Measurements from ENCODE around the gene KCNH3.

The KCNH3 gene

DNA sequence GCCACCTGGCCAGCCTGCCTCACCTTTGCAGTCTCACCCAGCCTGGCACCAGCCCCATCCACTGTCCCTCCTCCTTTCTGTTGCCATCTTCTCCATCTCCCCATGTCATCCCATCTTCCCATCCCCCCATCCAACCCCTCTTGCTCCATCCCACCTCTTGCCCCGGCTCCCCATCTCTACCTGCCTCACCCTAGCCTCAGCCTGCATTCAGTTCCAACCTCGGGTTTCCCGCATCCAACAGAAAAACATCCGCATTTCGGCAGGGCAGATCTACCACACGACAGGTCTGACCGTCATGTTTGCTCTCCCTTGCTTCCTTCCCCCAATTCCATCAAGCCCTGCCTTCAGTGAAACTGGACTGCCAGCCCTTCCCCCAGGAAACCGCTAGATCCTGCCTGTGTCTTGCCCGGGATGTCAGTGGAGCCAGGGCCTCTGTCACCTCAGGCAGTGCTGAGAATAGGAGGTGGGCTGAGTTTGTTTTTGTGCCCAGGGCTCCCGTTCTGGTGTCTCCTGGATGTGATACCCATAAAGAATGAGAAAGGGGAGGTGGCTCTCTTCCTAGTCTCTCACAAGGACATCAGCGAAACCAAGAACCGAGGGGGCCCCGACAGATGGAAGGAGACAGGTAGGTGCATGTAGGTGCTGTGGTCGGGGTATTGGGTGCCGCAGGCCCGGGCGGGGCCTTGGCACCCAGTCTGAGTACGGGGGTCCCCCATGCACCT is 2.5 kb downstream of the KCNH3 start:
- TF ChIP-seq, protein P1, sequence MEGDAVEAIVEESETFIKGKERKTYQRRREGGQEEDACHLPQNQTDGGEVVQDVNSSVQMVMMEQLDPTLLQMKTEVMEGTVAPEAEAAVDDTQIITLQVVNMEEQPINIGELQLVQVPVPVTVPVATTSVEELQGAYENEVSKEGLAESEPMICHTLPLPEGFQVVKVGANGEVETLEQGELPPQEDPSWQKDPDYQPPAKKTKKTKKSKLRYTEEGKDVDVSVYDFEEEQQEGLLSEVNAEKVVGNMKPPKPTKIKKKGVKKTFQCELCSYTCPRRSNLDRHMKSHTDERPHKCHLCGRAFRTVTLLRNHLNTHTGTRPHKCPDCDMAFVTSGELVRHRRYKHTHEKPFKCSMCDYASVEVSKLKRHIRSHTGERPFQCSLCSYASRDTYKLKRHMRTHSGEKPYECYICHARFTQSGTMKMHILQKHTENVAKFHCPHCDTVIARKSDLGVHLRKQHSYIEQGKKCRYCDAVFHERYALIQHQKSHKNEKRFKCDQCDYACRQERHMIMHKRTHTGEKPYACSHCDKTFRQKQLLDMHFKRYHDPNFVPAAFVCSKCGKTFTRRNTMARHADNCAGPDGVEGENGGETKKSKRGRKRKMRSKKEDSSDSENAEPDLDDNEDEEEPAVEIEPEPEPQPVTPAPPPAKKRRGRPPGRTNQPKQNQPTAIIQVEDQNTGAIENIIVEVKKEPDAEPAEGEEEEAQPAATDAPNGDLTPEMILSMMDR (IDR thresholded peaks at IDR 0.05; ENCODE audit: insufficient read depth, low read depth, low read length, missing control alignments), result no peak
- no peak overlapping the region for H3K4me3 ChIP-seq (ENCODE audit: low read length)
- DNase-seq (ENCODE audit: low read depth), result no peak

DNA sequence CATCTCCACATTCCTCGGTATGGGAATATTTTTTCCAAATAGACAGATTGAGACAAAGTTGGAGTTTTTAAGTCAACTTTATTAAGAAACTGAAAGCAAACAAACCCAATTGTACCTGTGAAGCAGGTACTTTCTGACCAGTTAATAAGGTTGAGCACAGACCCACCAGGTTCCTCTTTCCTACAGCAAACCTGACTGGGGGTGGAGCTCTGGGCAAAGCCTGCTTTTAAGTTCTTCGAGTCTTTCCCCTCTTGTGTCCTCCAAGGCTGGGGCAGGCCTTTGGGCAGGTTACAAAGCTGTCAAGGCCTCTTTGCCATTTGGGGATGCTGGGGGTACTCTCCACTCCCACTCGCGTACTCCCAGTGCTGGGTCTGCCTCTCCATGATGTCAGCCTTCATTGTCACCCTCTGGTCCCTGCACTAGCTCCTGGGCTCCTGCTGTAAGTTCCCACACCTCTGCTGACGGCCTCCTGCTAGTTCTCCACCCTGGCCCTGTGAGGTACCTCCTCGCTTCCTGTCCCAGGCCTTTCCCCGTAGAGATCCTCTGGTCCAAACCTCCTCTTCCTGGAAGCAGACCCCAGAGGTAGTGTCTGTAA is 3.2 kb downstream of the KCNH3 start:
- no peak overlapping the region for H3K4me3 ChIP-seq (ENCODE audit: low read length)
- DNase-seq (ENCODE audit: low read depth), result no peak
- TF ChIP-seq, protein P1 (IDR thresholded peaks at IDR 0.05; ENCODE audit: insufficient read depth, low read depth, low read length, missing control alignments), result no peak

DNA sequence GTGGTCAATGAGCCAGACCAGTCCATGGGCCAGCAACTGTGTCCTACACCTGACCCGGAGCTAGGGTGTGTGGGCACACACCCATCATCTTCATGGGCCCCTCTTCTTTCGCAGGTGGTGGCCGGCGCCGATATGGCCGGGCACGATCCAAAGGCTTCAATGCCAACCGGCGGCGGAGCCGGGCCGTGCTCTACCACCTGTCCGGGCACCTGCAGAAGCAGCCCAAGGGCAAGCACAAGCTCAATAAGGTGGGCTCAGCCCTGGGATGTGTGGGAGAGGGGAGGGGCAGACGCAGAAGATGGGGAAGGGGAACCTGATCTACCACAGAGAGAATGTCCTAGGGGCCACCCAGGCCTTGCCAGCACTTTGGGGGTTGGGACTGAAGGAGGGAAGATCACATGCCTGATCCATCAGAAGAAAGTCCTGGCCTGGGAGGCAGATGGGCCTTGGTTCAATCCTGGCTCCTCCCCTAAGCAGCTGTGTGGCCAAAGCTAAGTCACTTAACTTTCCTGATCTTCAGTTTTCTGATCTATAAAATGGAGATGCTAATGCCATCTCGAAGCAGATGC is 3.8 kb downstream of the KCNH3 start:
- no peak for DNase-seq (ENCODE audit: low read depth)
- TF ChIP-seq, protein P1 (IDR thresholded peaks at IDR 0.05; ENCODE audit: insufficient read depth, low read depth, low read length, missing control alignments), result no peak

DNA sequence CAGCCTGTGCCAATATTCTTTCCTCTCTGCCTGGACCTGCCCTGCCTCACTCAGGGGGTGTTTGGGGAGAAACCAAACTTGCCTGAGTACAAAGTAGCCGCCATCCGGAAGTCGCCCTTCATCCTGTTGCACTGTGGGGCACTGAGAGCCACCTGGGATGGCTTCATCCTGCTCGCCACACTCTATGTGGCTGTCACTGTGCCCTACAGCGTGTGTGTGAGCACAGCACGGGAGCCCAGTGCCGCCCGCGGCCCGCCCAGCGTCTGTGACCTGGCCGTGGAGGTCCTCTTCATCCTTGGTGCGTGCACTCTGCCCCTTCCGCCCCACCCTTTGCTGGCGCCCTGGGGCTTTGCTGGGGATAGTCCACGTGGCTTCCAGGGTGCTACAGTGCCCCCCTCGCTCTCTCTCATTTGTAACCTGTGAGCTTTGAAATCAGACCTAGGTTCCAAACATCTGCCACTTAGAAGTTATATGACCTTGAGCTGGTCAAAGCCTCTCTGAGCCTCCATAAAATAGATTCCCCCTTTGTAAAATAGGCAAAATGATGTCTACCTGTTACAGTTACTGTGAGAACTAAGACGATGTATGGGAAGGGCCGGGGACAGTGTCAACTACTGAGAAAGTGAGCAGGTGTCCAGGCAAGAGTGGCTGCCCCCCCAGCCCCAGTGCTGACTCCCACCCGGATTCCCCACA is 4.5 kb downstream of the KCNH3 start:
- TF ChIP-seq, protein P1 (IDR thresholded peaks at IDR 0.05; ENCODE audit: insufficient read depth, low read depth, low read length, missing control alignments), result no peak
- H3K4me3 ChIP-seq (ENCODE audit: low read length), result no peak overlapping the region
- DNase-seq (ENCODE audit: low read depth), result no peak

More for the DNA sequence above, 3.8 kb downstream of the KCNH3 start:
- H3K4me3 ChIP-seq (ENCODE audit: low read length), result no peak overlapping the region

DNA sequence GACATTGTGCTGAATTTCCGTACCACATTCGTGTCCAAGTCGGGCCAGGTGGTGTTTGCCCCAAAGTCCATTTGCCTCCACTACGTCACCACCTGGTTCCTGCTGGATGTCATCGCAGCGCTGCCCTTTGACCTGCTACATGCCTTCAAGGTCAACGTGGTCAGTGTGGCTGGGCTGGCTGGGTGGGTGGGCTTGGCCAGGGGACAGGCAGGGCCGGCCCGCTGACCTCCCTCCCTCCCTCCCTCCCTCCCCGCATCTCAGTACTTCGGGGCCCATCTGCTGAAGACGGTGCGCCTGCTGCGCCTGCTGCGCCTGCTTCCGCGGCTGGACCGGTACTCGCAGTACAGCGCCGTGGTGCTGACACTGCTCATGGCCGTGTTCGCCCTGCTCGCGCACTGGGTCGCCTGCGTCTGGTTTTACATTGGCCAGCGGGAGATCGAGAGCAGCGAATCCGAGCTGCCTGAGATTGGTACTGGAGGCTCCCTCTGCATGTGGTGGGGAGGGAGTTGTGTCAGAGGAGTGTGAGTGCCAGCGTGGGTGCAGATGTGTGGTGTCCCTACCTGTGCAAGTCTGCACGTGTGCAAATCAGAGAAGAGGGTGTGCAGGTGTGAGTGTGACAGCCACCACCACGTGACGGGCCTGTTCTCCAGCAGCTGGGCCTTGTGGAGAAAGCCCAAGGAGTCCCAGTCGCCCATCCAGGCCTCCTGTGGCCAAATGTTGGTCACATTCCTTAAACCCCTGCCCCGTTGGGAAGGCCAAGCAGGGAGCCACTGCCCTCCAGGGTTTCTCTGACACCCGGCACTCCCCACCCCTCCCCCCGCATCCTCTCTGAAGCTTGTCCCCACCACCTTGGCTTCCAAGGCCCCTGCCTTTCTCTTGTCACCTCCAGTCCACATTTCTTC is 5.3 kb downstream of the KCNH3 start:
- no peak for DNase-seq (ENCODE audit: low read depth)
- TF ChIP-seq, protein P1 (IDR thresholded peaks at IDR 0.05; ENCODE audit: insufficient read depth, low read depth, low read length, missing control alignments), result no peak
- no peak overlapping the region for H3K4me3 ChIP-seq (ENCODE audit: low read length)

DNA sequence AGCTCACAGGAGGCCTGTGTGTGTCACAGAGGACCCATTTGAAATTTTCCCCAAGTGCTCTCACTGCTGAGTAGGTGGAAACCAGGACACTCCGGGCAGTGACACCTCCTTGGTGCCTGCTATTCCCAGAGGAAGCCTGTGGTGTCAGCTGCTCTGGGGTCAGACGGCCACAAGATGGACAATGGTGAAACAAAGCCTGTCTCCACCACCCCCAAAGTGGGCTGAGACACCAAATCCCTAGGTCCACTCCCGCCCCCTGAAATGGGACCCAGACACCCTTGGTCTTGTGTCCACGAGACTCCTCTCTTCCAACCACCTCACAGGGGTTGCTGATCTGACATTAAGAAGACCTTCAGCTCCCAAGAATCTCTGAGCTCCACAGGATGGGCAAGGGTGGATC is 7.0 kb downstream of the KCNH3 start:
- no peak for DNase-seq (ENCODE audit: low read depth)
- TF ChIP-seq, protein P1 (IDR thresholded peaks at IDR 0.05; ENCODE audit: insufficient read depth, low read depth, low read length, missing control alignments), result no peak
- no peak overlapping the region for H3K4me3 ChIP-seq (ENCODE audit: low read length)
